Measurements from ENCODE around the gene ZP3. TPM values are rescaled to one million over a fixed set of nuclear protein-coding genes. Genes with fewer than 3 reads are reported as not detected.
"Not testable (repeated sequence)": the region's sequence is repeated elsewhere in the genome, so short reads cannot be mapped to it uniquely, and the experiment has no call there.

The ZP3 gene
- polyA plus RNA-seq, 3 donors, result 1.0 to 2.5 (median 2.2) TPM

DNA sequence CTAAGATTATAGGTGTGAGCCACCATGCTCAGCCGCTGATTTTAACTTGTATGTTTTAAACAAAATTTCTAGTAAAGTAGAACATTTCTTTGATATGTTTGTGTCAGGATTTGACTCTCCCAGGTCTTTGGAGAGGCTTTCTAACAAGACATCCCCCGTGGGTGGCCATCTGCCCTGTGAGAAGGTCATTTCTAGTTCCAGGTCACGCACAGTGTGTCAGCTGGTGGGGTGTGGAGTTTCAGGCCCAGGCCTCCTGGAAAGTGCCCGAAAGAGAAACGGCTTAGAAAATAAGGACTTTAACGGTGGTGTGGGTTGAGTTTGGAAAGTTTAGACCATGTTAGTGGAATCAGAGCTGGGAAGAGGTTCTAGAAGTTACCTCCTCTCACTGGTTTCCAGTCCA lies 48.3 kb downstream of the ZP3 start:
- H3K27ac ChIP-seq (ENCODE audit: low read depth, low read length), result not testable (repeated sequence)
- WGBS, 3 donors, result 94 to 99% (median 97%) methylated on average over 2 to 3 of the region's 6 CpGs

DNA sequence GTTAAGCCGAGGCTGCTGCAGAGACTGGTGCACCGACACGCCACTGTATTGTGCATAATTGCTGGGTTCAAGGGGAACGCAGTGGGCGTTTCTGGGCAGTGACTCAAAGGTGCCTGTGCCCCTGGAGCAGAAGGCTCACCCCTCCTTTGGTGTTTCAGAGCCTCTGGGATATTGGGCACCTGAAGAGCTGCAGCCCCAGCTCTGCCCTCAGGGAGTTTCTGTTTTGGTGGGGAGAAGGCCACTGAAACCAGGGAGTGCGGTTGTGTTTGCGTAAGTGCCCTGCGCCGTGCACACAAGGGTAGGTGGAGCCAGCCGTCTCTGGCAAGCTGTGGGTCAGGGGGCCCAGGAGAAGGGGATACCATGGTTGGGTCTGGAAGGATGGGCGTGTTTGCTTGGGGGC lies 51.5 kb downstream of the ZP3 start:
- 76 to 100% (median 88%) methylated on average over 1 to 4 of the region's 11 CpGs for WGBS, 3 donors
- not testable (repeated sequence) for H3K27ac ChIP-seq (ENCODE audit: low read depth, low read length)

DNA sequence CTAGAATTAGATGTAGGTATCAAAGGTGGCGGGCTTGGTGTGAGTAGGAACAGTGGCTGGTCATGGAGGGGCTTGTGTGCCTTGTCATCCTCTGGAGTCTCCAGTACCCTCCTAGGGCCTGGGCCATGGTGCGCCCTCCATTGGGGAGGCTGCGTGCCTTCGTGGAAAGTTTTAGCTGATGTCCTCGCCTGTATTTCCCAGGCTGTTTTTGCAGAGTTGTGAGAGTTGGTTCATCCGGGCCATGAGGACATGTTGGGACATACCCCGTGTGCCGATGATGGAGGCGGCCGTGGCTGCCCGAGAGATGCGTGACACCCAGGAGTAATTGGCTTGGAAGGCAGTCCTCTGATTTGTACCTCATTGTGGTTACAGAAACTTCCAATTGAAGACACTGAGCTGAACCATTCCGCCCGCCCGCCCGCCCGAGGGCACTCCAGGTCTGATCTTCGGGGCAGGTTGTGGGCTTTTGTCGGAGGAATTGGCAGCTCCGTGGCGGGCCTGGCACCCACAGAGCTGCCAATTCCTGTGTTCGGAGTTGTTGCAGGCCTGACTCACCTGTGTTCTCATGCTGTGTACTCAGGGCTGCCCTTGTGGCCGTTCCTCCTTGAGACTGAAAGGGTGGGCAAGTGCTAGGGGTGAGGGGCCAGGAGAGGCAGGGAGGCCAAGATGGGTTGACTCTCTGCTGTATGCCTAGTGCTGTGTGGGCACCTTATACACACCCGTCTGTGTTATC lies 52.2 kb downstream of the ZP3 start:
- H3K27ac ChIP-seq (ENCODE audit: low read depth, low read length), result not testable (repeated sequence)
- WGBS, 3 donors, result 90 to 96% (median 92%) methylated on average over 16 to 22 of the region's 24 CpGs

DNA sequence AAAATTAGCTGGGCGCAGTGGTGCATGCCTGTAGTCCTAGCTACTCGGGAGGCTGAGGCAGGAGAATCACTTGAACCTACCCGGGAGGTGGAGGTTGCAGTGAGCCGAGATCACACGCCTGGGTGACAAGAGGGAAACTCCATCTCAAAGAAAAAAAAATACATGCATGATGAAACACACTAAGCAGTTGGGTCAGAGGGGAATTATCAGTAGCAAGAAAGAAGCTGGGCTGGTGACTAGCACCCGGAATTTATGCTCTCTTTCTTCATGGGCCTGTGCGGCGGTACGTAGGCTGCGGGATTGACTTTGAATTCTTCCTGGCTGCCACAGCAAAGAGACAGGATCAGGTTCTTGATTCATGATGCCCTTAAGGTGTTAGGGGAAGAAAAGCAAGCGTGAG lies 54.9 kb downstream of the ZP3 start:
- WGBS, 3 donors, result 82 to 86% (median 84%) methylated on average over 10 of the region's 11 CpGs
- H3K27ac ChIP-seq (ENCODE audit: low read depth, low read length), result not testable (repeated sequence)

DNA sequence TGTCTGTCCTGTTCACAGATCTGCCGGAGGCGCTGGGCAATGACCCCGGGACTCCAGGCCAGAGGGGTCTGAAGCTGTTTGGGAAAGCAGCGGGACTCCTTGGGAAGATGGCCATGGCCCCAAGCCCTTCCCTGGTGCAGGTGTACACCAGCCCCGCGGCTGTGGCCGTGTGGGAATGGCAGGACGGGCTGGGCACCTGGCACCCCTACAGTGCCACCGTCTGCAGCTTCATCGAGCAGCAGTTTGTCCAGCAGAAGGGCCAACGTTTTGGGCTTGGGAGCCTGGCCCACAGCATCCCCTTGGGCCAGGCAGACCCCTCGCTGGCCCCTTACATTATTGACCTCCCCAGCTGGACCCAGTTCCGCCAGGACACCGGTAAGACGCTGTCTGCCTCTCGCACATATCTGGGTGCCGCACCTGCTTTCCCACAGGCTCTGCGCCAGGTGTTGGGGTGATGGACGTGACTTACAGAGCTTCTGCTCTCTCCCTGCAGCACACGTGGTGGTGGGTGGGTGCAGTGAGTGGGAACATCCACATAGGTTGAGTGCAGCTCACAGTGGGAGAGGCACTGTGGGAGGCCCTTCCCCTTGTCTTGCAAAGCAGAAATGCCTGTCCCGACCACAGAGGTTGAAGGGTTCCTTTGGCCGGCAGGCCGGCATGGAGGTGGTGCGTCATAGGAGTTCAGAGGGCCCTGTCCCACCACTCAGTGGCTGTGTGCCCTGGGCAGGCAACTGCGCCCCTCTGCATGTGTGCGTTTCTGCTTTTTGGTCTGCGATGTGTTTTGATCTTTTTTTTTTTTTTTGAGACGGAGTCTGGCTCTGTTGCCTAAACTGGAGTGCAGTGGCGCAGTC lies 55.9 kb downstream of the ZP3 start:
- WGBS, 3 donors, result 87 to 88% (median 88%) methylated on average over 22 to 27 of the region's 29 CpGs
- H3K27ac ChIP-seq (ENCODE audit: low read depth, low read length), result not testable (repeated sequence)

DNA sequence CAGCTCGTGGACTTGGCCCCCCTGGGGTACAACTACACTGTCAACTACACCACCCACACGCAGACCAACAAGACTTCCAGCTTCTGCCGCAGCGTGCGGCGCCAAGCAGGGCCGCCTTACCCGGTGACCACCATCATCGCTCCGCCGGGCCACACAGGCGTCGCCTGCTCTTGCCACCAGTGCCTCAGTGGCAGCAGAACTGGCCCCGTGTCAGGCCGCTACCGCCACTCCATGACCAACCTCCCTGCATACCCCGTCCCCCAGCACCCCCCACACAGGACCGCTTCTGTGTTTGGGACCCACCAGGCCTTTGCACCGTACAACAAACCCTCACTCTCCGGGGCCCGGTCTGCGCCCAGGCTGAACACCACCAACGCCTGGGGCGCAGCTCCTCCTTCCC lies 57.9 kb downstream of the ZP3 start:
- H3K27ac ChIP-seq (ENCODE audit: low read depth, low read length), result not testable (repeated sequence)
- WGBS, 3 donors, result 95 to 96% (median 96%) methylated on average over 24 of the region's 24 CpGs

DNA sequence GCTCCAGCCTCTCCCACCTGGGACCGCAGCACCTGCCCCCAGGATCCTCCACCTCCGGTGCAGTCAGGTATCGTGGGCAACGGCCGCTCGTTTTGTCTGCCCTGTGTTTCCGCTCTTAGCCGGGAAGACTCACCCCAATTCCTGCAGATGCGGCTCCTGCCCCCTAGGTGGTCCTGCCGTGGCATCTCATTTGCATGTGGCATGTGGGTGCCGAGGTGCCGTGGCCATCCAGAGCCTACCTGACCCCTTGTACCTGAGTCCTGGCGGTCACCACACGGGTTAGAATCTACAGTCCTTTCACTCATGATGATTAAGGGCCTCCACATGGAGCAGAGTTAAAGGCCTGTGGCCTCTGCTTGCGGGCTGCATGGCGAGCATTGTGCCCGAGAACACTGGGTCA lies 58.3 kb downstream of the ZP3 start:
- H3K27ac ChIP-seq (ENCODE audit: low read depth, low read length), result not testable (repeated sequence)
- 93 to 98% (median 94%) methylated on average over 11 to 17 of the region's 17 CpGs for WGBS, 3 donors

DNA sequence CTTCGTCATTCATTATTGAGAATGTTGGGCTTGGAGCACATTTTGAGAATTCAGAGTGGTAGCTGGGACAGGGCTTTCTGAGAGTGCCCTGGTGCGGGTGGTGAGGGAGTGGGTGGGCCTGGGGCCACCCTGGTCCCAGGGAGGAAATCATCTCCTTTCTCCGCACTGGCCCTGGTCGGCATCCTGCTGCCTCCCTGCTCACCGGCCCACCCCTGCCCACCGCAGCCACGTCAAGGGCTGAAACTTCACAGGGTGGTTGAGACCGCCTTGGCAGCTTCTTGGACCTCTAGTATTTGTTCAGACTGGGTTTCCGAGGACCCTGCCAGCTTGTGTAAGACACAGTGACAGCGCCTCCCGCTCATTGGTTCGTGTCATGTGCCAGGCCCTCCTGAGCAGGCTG lies 59.7 kb downstream of the ZP3 start:
- 67 to 97% (median 90%) methylated on average over 3 to 7 of the region's 12 CpGs for WGBS, 3 donors
- not testable (repeated sequence) for H3K27ac ChIP-seq (ENCODE audit: low read depth, low read length)

DNA sequence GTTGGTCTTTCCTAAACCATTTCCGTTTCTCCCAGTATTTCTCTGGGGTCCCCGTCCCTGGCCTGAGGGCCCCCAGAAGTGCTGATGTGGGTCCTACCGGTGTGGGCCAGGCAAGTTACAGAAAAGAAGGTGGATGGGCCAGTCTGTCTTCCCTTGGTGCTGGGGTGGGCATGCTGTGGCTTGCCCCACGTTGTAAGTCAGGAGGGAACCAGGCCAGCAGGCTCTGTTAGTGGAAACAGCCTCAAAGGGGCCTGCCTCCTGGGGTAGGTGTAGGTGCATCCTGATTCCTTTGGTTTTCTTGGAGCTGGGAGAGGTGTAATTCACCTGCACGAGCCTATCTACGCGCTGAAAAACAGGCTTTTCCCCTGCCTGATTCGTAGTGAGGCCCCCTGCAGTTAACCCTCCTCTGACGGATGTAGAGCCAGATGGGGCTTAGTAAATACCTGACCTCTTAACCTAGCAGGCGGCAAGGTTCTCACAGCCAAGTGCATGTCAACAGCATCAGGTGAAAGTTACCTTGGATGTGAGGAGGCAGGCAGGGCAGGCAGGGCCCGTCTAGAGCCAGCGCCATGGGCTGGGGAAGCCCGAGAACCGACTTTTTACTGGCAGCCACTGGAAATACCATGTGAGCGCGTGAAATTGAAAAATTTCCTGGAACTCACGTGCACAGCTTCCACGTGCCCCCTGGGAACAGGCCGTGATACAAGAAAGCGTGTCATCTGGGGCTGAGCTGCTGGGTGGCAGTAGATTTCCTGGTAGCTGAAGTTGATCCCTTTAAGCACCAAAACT lies 61.3 kb downstream of the ZP3 start:
- 29 to 80% (median 37%) methylated on average over 2 to 5 of the region's 20 CpGs for WGBS, 3 donors
- H3K27ac ChIP-seq (ENCODE audit: low read depth, low read length), result not testable (repeated sequence)

DNA sequence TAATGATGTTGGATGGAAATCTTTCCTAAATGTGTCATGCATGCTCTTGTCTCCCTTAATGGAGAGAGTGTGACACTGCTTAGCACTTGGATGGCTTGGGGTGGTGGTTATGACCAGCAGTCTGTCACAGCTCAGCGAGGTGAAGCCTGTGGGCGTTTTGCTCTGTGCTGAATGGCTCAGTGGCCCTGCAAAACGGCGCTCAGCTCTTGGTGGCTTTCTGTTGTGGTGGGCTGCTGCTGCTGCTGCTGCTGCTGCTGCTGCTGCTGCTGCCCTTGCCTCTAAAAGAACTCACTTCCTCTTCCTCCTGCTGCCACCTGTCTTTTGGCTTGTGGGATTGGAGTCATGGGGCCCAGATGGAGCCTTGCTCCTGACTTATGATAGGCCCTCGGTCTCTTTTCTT lies 61.9 kb downstream of the ZP3 start:
- 42 to 66% (median 52%) methylated on average over 2 of the region's 5 CpGs for WGBS, 3 donors
- not testable (repeated sequence) for H3K27ac ChIP-seq (ENCODE audit: low read depth, low read length)

DNA sequence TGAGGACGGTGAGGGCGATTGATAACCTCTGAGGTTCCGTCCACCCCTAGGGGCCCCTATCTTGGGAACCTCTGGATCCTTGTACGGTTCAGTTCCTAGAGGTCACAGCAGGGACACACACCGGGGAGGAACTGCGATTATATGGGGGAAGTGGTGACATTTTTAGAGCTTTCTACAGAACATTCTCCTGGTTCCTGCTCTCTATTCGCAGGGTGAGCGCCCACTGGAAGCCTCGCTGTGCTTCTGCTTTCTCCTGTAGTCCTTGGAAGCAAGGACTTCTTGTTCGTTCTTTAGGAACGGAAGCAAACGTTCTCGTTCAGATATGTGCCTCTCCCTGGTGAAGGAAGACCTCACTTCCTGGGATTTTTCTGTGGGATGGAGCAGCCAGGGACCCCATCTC lies 63.2 kb downstream of the ZP3 start:
- H3K27ac ChIP-seq (ENCODE audit: low read depth, low read length), result not testable (repeated sequence)
- 54 to 97% (median 74%) methylated on average over 3 to 7 of the region's 13 CpGs for WGBS, 3 donors

Other genes with a start within 250 kb of the ZP3 start
- gene SRRM3, start 223.1 kb upstream of the ZP3 start, polyA plus RNA-seq, result 1 to 10 TPM; 1.9 to 9.4 (median 1.9) TPM
- 1,000 to 10,000 TPM in 1 of 3 donors, 100 to 1,000 TPM in 2; 537 to 1,206 (median 613) TPM for gene HSPB1, start 122.3 kb upstream of the ZP3 start, polyA plus RNA-seq
- 100 to 1,000 TPM in 1 of 3 donors, 10 to 100 TPM in 2; 36.7 to 168 (median 93.3) TPM for gene YWHAG, start 66.0 kb upstream of the ZP3 start, polyA plus RNA-seq
- 1 to 10 TPM; 2.9 to 5.8 (median 4.7) TPM for gene SSC4D, start 15.3 kb upstream of the ZP3 start, polyA plus RNA-seq
- gene DTX2, start 36.8 kb downstream of the ZP3 start, polyA plus RNA-seq, result 10 to 100 TPM in 2 of 3 donors, 1 to 10 TPM in 1; 10.0 to 17.5 (median 16.0) TPM
- 10 to 100 TPM in 1 of 3 donors, 1 to 10 TPM in 1, under 1 TPM in 1; 0.60 to 12.8 (median 8.7) TPM for gene UPK3B, start 85.6 kb downstream of the ZP3 start, polyA plus RNA-seq
- gene SPDYE16, start 118.3 kb downstream of the ZP3 start, polyA plus RNA-seq, result under 1 TPM; 0.05 to 0.11 (median 0.10) TPM
- gene POMZP3, start 202.3 kb downstream of the ZP3 start, polyA plus RNA-seq, result 10 to 100 TPM in 2 of 3 donors, 1 to 10 TPM in 1; 9.5 to 17.2 (median 10.3) TPM